ENCODE data around the gene IDI2. TPM values are rescaled to one million over a fixed set of nuclear protein-coding genes. Genes with fewer than 3 reads are reported as not detected.

Gene IDI2
- total RNA-seq, 1 donor = not detected

- Histone ChIP-seq H3K79me2 (ENCODE audit: insufficient read depth, low read length) (no peaks in the 10 kb centered on the region), H3K4me1 (ENCODE audit: insufficient read depth, low read length) (no peaks in the 10 kb centered on the region), H2AFZ (ENCODE audit: low read length) (no peak overlapping the region), H3K27me3 (ENCODE audit: insufficient read depth, low read length) (no peaks in the 10 kb centered on the region), H3K9me3 (ENCODE audit: low read depth, low read length) (no peaks in the 10 kb centered on the region), H3K36me3 (ENCODE audit: insufficient read depth, low read length) (no peaks in the 10 kb centered on the region), H4K20me1 (ENCODE audit: insufficient read depth, low read length) (no peaks in the 10 kb centered on the region), H3K27ac (ENCODE audit: low read depth, low read length) (no peak overlapping the region), H3K4me3 (ENCODE audit: insufficient read depth, low read length) (no peak overlapping the region), H3K4me2 (ENCODE audit: insufficient read depth, low read length) (no peak overlapping the region)
- TF ChIP-seq CTCF (IDR thresholded peaks at IDR 0.05; ENCODE audit: extremely low read depth, low read depth, low read length) = no peak
- DNase-seq (ENCODE audit: insufficient read length, low spot score, missing footprints) = no peak
Measured at GRCh38 chr10:1029838-1030237, 4.2 kb upstream of the IDI2 start.

- no peak for TF ChIP-seq CTCF (IDR thresholded peaks at IDR 0.05; ENCODE audit: extremely low read depth, low read depth, low read length)
- H3K36me3 ChIP-seq (ENCODE audit: insufficient read depth, low read length) = peaks cover 6% of the 10 kb centered on the region
- H2AFZ ChIP-seq (ENCODE audit: low read length) = no peak overlapping the region
- no peaks in the 10 kb centered on the region for H3K27me3 ChIP-seq (ENCODE audit: insufficient read depth, low read length)
- no peaks in the 10 kb centered on the region for H3K4me1 ChIP-seq (ENCODE audit: insufficient read depth, low read length)
- no peak for DNase-seq (ENCODE audit: insufficient read length, low spot score, missing footprints)
- H3K9me3 ChIP-seq (ENCODE audit: low read depth, low read length) = no peaks in the 10 kb centered on the region
- H3K27ac ChIP-seq (ENCODE audit: low read depth, low read length) = no peak overlapping the region
- no peak overlapping the region for H3K4me2 ChIP-seq (ENCODE audit: insufficient read depth, low read length)
- H3K79me2 ChIP-seq (ENCODE audit: insufficient read depth, low read length) = no peaks in the 10 kb centered on the region
- no peaks in the 10 kb centered on the region for H4K20me1 ChIP-seq (ENCODE audit: insufficient read depth, low read length)
- H3K4me3 ChIP-seq (ENCODE audit: insufficient read depth, low read length) = no peak overlapping the region
Measured at GRCh38 chr10:1026578-1026977, 919 bp upstream of the IDI2 start.

- Histone ChIP-seq H3K4me2 (ENCODE audit: insufficient read depth, low read length) (no peak overlapping the region), H3K4me3 (ENCODE audit: insufficient read depth, low read length) (no peak overlapping the region), H3K27ac (ENCODE audit: low read depth, low read length) (no peak overlapping the region), H3K9me3 (ENCODE audit: low read depth, low read length) (no peaks in the 10 kb centered on the region), H3K36me3 (ENCODE audit: insufficient read depth, low read length) (peaks cover 14% of the 10 kb centered on the region), H2AFZ (ENCODE audit: low read length) (no peak overlapping the region), H3K79me2 (ENCODE audit: insufficient read depth, low read length) (no peaks in the 10 kb centered on the region), H3K4me1 (ENCODE audit: insufficient read depth, low read length) (no peaks in the 10 kb centered on the region), H3K27me3 (ENCODE audit: insufficient read depth, low read length) (no peaks in the 10 kb centered on the region), H4K20me1 (ENCODE audit: insufficient read depth, low read length) (no peaks in the 10 kb centered on the region)
- TF ChIP-seq CTCF (IDR thresholded peaks at IDR 0.05; ENCODE audit: extremely low read depth, low read depth, low read length) = no peak
- DNase-seq (ENCODE audit: insufficient read length, low spot score, missing footprints) = no peak
Measured at GRCh38 chr10:1024103-1024502, 1.6 kb downstream of the IDI2 start.

- TF ChIP-seq CTCF (IDR thresholded peaks at IDR 0.05; ENCODE audit: extremely low read depth, low read depth, low read length) = no peak
Measured at GRCh38 chr10:1022413-1022812, 3.2 kb downstream of the IDI2 start.

More at GRCh38 chr10:1022413-1022812, 3.2 kb downstream of the IDI2 start:
- Histone ChIP-seq H3K4me2 (ENCODE audit: insufficient read depth, low read length) (no peak overlapping the region), H4K20me1 (ENCODE audit: insufficient read depth, low read length) (no peaks in the 10 kb centered on the region), H3K27ac (ENCODE audit: low read depth, low read length) (no peak overlapping the region), H3K9me3 (ENCODE audit: low read depth, low read length) (no peaks in the 10 kb centered on the region), H3K27me3 (ENCODE audit: insufficient read depth, low read length) (no peaks in the 10 kb centered on the region), H2AFZ (ENCODE audit: low read length) (no peak overlapping the region), H3K4me1 (ENCODE audit: insufficient read depth, low read length) (no peaks in the 10 kb centered on the region), H3K4me3 (ENCODE audit: insufficient read depth, low read length) (no peak overlapping the region), H3K36me3 (ENCODE audit: insufficient read depth, low read length) (peaks cover 25% of the 10 kb centered on the region), H3K79me2 (ENCODE audit: insufficient read depth, low read length) (no peaks in the 10 kb centered on the region)
- DNase-seq (ENCODE audit: insufficient read length, low spot score, missing footprints) = no peak
